Gastrocnemius medialis (tissue), 4 donors: ENCODE measurements around the gene ADARB2. TPM values are rescaled to one million over a fixed set of nuclear protein-coding genes. Genes with fewer than 3 reads are reported as not detected.

ENCODE experiments used
- ATAC-seq, 2 donors: fragments of 150-250 bp; one replicate each; pipeline ENCODE4 v1.9.1; 2016
- DNase-seq, 2 donors: peaks; one replicate each; pipeline ENCODE4 v3.0.0-alpha.2; 2019
- H3K27ac ChIP-seq, 4 donors: fragments of 200-600 bp; sonication (generic); 1 replicate in 1 of 4; 2 replicates in 3 of 4; pipeline ENCODE4 v1.5.1; 2016 to 2018; ENCODE audit warnings: mild to moderate bottlenecking in 2 of 4, moderate library complexity in 1 of 4
- H3K27me3 ChIP-seq, 3 donors: fragments of 200-600 bp; sonication (generic) in 2 of 3; 1 replicate in 1 of 3; 2 replicates in 2 of 3; pipeline versions ENCODE4 v1.5.1 to v1.6.0; 2016 to 2019; ENCODE audit warnings: mild to moderate bottlenecking in 1 of 3, moderate library complexity in 1 of 3
- H3K36me3 ChIP-seq, 2 donors: fragments of 200-600 bp; sonication (generic) in 1 of 2; one replicate each; pipeline ENCODE4 v1.5.1; 2017 to 2018
- H3K4me1 ChIP-seq, 2 donors: fragments of 200-600 bp; sonication (generic) in 1 of 2; one replicate each; pipeline ENCODE4 v1.5.1; 2016 to 2017; ENCODE audit warnings: mild to moderate bottlenecking in 2 of 2
- H3K4me3 ChIP-seq, 4 donors: fragments of 200-600 bp; sonication (generic) in 3 of 4; 1 replicate in 1 of 4; 2 replicates in 3 of 4; pipeline ENCODE4 v1.5.1; 2016 to 2019; ENCODE audit warnings: mild to moderate bottlenecking in 2 of 4
- H3K9me3 ChIP-seq, 3 donors: fragments of 200-600 bp; sonication (generic) in 2 of 3; 1 replicate in 1 of 3; 2 replicates in 2 of 3; pipeline ENCODE4 v1.5.1; 2016 to 2019
- POLR2A ChIP-seq, 2 donors: fragments of 450-650 bp; IDR thresholded peaks; one replicate each; pipeline ENCODE4 v1.6.1; 2017; ENCODE audit warnings: antibody characterized with exemption in 2 of 2, mild to moderate bottlenecking in 2 of 2, moderate library complexity in 2 of 2
- in situ Hi-C, 4 donors: fragments of 200-750 bp; cut with MboI; loops; one replicate each; pipeline versions ENCODE4 v1.15.0 to v1.8.0; 2017; ENCODE audit warnings: low sequenced_read_pairs in 4 of 4
- intact Hi-C: fragments of 100-400 bp; cut with DNase I; formaldehyde crosslinking; loops from one replicate; pipeline ENCODE4 v1.15.1; 2023; ENCODE audit warnings: low total_unique reads
- total RNA-seq, 4 donors: library from RNA; depleted of rRNA; stranded (reverse); fragments of >200 nt; gene quantifications; one replicate each; pipeline versions ENCODE4 v1.1.0 to v1.2.3, GENCODE V29; 2016
- TF ChIP-seq, protein P1 (sequence below), 5 experiments: fragments of 450-650 bp in 3 of 5; fragments of 200-600 bp in 2 of 5; sonication (generic) in 2 of 5; IDR thresholded peaks in 4 of 5; conservative IDR thresholded peaks in 1 of 5; 1 replicate in 4 of 5; 2 replicates in 1 of 5; pipeline ENCODE4 v1.5.1; 2016 to 2019; ENCODE audit warnings: antibody characterized with exemption in 5 of 5, mild to moderate bottlenecking in 3 of 5, moderate library complexity in 3 of 5

ADARB2 gene
- total RNA-seq, 4 donors from 2014 or later: 0.07 to 0.87 (median 0.10) TPM

DNA sequence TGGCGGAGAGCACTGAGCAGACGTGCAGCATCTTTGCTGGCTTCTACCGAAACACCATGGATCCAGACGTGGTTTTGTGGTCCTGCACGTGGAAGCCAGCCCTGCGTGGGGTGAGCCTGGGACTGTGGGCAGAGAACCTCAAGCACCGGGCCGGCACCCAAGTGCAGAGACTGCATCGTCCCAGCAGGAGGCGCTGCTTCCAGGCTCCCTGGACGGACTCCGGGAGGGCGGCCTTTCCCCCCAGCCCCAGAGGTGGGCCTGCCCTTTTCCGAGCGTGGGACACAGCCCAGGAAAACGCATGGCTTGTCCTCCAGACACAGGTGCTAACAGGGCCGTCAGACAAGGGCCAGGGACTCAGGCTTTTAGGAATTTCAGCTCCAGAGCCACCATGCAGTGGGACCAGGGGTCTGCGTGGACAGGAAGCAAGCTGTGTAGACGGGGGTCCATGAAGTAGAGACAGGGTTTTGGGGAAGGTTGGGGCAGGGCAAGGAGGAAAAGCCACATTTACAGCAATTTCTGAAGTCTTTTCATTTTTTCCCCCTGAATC lies 377.2 kb downstream of the ADARB2 start:
- ATAC-seq (no peak), DNase-seq (no peak)
- H3K9me3 ChIP-seq: no peaks in the 10 kb centered on the region
- intact Hi-C loops (no loop called here), in situ Hi-C loops (no loop called here)
- no peak overlapping the region for H3K4me3 ChIP-seq
- no peaks in the 10 kb centered on the region for H3K4me1 ChIP-seq
- TF ChIP-seq, protein P1, sequence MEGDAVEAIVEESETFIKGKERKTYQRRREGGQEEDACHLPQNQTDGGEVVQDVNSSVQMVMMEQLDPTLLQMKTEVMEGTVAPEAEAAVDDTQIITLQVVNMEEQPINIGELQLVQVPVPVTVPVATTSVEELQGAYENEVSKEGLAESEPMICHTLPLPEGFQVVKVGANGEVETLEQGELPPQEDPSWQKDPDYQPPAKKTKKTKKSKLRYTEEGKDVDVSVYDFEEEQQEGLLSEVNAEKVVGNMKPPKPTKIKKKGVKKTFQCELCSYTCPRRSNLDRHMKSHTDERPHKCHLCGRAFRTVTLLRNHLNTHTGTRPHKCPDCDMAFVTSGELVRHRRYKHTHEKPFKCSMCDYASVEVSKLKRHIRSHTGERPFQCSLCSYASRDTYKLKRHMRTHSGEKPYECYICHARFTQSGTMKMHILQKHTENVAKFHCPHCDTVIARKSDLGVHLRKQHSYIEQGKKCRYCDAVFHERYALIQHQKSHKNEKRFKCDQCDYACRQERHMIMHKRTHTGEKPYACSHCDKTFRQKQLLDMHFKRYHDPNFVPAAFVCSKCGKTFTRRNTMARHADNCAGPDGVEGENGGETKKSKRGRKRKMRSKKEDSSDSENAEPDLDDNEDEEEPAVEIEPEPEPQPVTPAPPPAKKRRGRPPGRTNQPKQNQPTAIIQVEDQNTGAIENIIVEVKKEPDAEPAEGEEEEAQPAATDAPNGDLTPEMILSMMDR (IDR thresholded peaks at IDR 0.05 in 4 of 5, conservative IDR thresholded peaks at IDR 0.05 in 1 of 5): no peak
- TF ChIP-seq POLR2A (IDR thresholded peaks at IDR 0.05): no peak
- H3K27me3 ChIP-seq: no peaks in the 10 kb centered on the region
- no peak overlapping the region for H3K27ac ChIP-seq
- H3K36me3 ChIP-seq: no peaks in the 10 kb centered on the region

DNA sequence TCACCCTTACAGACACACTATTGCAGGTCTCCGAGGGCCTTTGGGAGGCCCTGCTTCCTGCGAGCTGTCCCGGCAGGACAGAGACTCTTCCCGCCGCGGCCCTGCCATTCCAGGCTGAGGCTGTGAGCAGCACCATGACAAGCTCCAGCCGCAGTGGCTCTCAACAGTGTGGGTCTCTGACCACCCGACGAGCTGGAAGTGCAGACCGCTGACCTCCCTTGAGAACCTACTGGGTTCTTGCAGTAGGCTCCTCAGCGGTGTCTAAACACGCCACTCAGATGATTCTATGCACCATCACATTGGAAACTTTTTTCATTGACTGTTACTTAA lies 377.7 kb downstream of the ADARB2 start:
- ATAC-seq (no peak), DNase-seq (no peak)
- intact Hi-C loops: no loop called here
- H3K9me3 ChIP-seq: no peaks in the 10 kb centered on the region
- H3K27me3 ChIP-seq: no peaks in the 10 kb centered on the region
- no peaks in the 10 kb centered on the region for H3K36me3 ChIP-seq
- no peak for TF ChIP-seq POLR2A (IDR thresholded peaks at IDR 0.05)
- TF ChIP-seq, protein P1 (IDR thresholded peaks at IDR 0.05 in 4 of 5, conservative IDR thresholded peaks at IDR 0.05 in 1 of 5): no peak
- no peaks in the 10 kb centered on the region for H3K4me1 ChIP-seq
- in situ Hi-C loops: no loop called here
- no peak overlapping the region for H3K27ac ChIP-seq
- no peak overlapping the region for H3K4me3 ChIP-seq

DNA sequence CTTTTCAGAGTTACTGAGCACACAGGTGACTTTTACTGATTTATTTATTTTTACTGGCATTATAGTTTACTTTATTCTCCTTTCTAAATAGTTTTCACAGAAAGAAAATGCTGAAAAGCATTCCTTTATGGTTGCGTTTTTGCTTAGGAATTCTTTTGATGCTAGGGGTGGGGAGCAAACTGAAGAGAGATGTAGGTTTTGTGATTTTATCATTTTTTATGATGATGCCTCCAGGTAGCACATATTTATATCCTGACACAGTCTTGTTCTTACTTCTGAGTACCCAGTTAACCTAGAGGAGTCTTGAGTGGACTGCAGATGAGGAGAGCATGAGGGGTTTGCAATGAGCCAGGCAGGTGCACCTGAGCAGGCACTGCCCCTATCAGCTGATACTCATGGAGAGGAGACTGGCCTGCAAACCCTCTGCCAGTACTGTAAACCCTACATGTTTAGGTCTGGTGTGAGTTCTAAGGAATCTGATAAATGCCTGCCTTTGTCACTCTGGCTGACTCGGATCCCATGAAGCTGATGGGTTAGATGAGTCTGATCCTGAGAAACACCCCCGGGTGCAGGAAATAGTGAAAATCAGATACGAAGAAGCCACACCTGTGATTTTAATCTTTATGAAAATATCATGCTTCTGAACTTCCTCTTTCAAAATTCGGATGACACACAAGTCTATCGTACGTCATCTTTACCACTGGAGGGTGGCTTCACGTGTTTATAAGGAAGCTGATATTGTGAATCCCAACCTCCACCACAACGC lies 378.3 kb downstream of the ADARB2 start:
- H3K27ac ChIP-seq: no peak overlapping the region
- H3K27me3 ChIP-seq: no peaks in the 10 kb centered on the region
- no peaks in the 10 kb centered on the region for H3K36me3 ChIP-seq
- TF ChIP-seq, protein P1 (IDR thresholded peaks at IDR 0.05 in 4 of 5, conservative IDR thresholded peaks at IDR 0.05 in 1 of 5): no peak
- TF ChIP-seq POLR2A (IDR thresholded peaks at IDR 0.05): no peak
- in situ Hi-C loops (no loop called here), intact Hi-C loops (no loop called here)
- no peak overlapping the region for H3K4me3 ChIP-seq
- no peaks in the 10 kb centered on the region for H3K4me1 ChIP-seq
- no peaks in the 10 kb centered on the region for H3K9me3 ChIP-seq
- no peak for ATAC-seq
- no peak for DNase-seq

DNA sequence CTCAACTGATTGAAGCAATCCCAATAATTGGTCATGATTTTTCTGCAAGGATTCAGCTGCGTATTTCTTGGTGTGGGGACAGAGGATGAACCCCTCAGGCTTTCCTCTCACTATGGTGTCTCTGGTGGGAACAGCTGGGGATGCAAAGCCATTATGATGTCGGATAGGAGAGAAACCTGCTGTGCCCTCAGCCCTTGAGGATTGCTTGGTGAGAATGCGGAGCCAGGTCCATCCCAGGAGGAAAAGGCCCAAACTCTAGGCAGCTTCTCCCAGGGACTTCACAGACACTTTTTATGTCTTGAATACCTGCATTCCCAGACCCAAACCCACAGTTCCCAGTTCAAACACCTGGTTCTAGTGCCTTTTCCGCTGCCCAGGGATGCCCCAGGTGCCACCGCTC lies 379.2 kb downstream of the ADARB2 start:
- ATAC-seq: no peak
- in situ Hi-C loops: no loop called here
- Histone ChIP-seq H3K4me1 (no peaks in the 10 kb centered on the region), H3K27ac (no peak overlapping the region), H3K36me3 (no peaks in the 10 kb centered on the region), H3K27me3 (no peaks in the 10 kb centered on the region), H3K9me3 (no peaks in the 10 kb centered on the region), H3K4me3 (no peak overlapping the region)
- TF ChIP-seq POLR2A (IDR thresholded peaks at IDR 0.05): no peak
- TF ChIP-seq, protein P1 (IDR thresholded peaks at IDR 0.05 in 4 of 5, conservative IDR thresholded peaks at IDR 0.05 in 1 of 5): no peak
- intact Hi-C loops: no loop called here
- no peak for DNase-seq
